ENCODE measurements around the gene BIRC2.

BIRC2 gene

GRCh38 chr11:102382384-102382783, 35.4 kb downstream of the BIRC2 start:
- TF ChIP-seq EZH2 (optimal IDR thresholded peaks at IDR 0.05; ENCODE audit: low read depth, low read length), result no peak
- no peak for TF ChIP-seq CTCF (IDR thresholded peaks at IDR 0.05; ENCODE audit: low read length)
- TF ChIP-seq EZH2phosphoT487 (IDR thresholded peaks at IDR 0.05; ENCODE audit: low read length), result no peak
- H3K36me3 ChIP-seq (replicated peaks; ENCODE audit: insufficient read depth, low read length), result 0 out of 2 replicates have a peak, but pooled peaks cover 5% of the 10 kb centered on the region

GRCh38 chr11:102383839-102384238, 36.8 kb downstream of the BIRC2 start:
- H2AFZ ChIP-seq (ENCODE audit: low read length), result no peak overlapping the region
- no peaks in the 10 kb centered on the region for H4K20me1 ChIP-seq (ENCODE audit: insufficient read depth, low read length)
- TF ChIP-seq EZH2 (optimal IDR thresholded peaks at IDR 0.05; ENCODE audit: low read depth, low read length) (no peak), CTCF (IDR thresholded peaks at IDR 0.05; ENCODE audit: low read length) (no peak), EZH2phosphoT487 (IDR thresholded peaks at IDR 0.05; ENCODE audit: low read length) (no peak)
- H3K9me2 ChIP-seq (replicated peaks; ENCODE audit: insufficient read depth, low read length), result no peaks in the 10 kb centered on the region
- no peak overlapping the region for H3K27ac ChIP-seq (ENCODE audit: low read length)
- no peaks in the 10 kb centered on the region for H3K79me2 ChIP-seq (ENCODE audit: low read length)
- H3F3A ChIP-seq (ENCODE audit: insufficient read depth, low read length), result no peaks in the 10 kb centered on the region
- no peak overlapping the region for H3K4me2 ChIP-seq (ENCODE audit: low read depth, low read length)
- H3K9ac ChIP-seq (ENCODE audit: low read length), result no peak overlapping the region
- 0 out of 2 replicates have a peak, but pooled peaks cover 2% of the 10 kb centered on the region for H3K36me3 ChIP-seq (replicated peaks; ENCODE audit: insufficient read depth, low read length)
- DNase-seq, result no peak
- no peaks in the 10 kb centered on the region for H3K4me1 ChIP-seq (ENCODE audit: low read length)
- H3K4me3 ChIP-seq (ENCODE audit: low read length), result no peak overlapping the region
- no peaks in the 10 kb centered on the region for H3K27me3 ChIP-seq (replicated peaks; ENCODE audit: insufficient read depth, low read length)
- no peaks in the 10 kb centered on the region for H3K9me3 ChIP-seq (replicated peaks; ENCODE audit: insufficient read depth, low read length)

More at GRCh38 chr11:102382384-102382783, 35.4 kb downstream of the BIRC2 start:
- no peaks in the 10 kb centered on the region for H3F3A ChIP-seq (ENCODE audit: insufficient read depth, low read length)
- H3K9ac ChIP-seq (ENCODE audit: low read length), result no peak overlapping the region
- H4K20me1 ChIP-seq (ENCODE audit: insufficient read depth, low read length), result no peaks in the 10 kb centered on the region
- no peaks in the 10 kb centered on the region for H3K4me1 ChIP-seq (ENCODE audit: low read length)
- no peak overlapping the region for H3K4me2 ChIP-seq (ENCODE audit: low read depth, low read length)
- H3K9me2 ChIP-seq (replicated peaks; ENCODE audit: insufficient read depth, low read length), result no peaks in the 10 kb centered on the region
- H2AFZ ChIP-seq (ENCODE audit: low read length), result no peak overlapping the region
- no peak overlapping the region for H3K27ac ChIP-seq (ENCODE audit: low read length)
- no peaks in the 10 kb centered on the region for H3K9me3 ChIP-seq (replicated peaks; ENCODE audit: insufficient read depth, low read length)
- H3K79me2 ChIP-seq (ENCODE audit: low read length), result no peaks in the 10 kb centered on the region
- H3K4me3 ChIP-seq (ENCODE audit: low read length), result no peak overlapping the region
- no peaks in the 10 kb centered on the region for H3K27me3 ChIP-seq (replicated peaks; ENCODE audit: insufficient read depth, low read length)
- DNase-seq, result no peak

- Histone ChIP-seq H3K79me2 (ENCODE audit: low read length) (no peaks in the 10 kb centered on the region), H4K20me1 (ENCODE audit: insufficient read depth, low read length) (no peaks in the 10 kb centered on the region), H3K36me3 (replicated peaks; ENCODE audit: insufficient read depth, low read length) (no peaks in the 10 kb centered on the region), H3K27ac (ENCODE audit: low read length) (no peak overlapping the region), H3K9me3 (replicated peaks; ENCODE audit: insufficient read depth, low read length) (no peaks in the 10 kb centered on the region), H3K27me3 (replicated peaks; ENCODE audit: insufficient read depth, low read length) (no peaks in the 10 kb centered on the region), H3K9me2 (replicated peaks; ENCODE audit: insufficient read depth, low read length) (no peaks in the 10 kb centered on the region), H3K4me2 (ENCODE audit: low read depth, low read length) (no peak overlapping the region), H3F3A (ENCODE audit: insufficient read depth, low read length) (no peaks in the 10 kb centered on the region), H2AFZ (ENCODE audit: low read length) (no peak overlapping the region), H3K9ac (ENCODE audit: low read length) (no peak overlapping the region), H3K4me1 (ENCODE audit: low read length) (no peaks in the 10 kb centered on the region), H3K4me3 (ENCODE audit: low read length) (no peak overlapping the region)
- TF ChIP-seq CTCF (IDR thresholded peaks at IDR 0.05; ENCODE audit: low read length), result no peak
- no peak for TF ChIP-seq EZH2phosphoT487 (IDR thresholded peaks at IDR 0.05; ENCODE audit: low read length)
- no peak for TF ChIP-seq EZH2 (optimal IDR thresholded peaks at IDR 0.05; ENCODE audit: low read depth, low read length)
- DNase-seq, result no peak
Measured at GRCh38 chr11:102384419-102385079, 37.5 kb downstream of the BIRC2 start.
